ENCODE measurements around the gene DOCK4.

DNA sequence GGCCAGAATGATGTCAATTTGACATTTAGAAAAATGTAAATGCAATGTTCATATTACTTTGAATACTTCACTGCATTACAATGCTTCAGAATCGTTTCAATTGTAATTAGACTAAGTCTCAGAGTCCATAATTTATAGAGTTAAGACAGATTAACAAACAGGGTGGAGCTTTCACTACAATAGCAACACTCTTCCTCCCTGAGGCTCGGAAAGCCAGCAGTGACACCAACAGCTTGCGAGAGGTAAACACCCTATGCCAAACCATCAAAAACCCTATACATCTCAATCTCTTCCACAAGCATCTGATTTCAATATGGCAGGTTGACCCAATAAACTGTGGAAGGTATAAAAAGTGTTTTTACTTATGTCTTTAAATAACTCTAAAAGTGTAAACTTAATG, 72.2 kb downstream of the DOCK4 start:
- TF ChIP-seq, protein P1, sequence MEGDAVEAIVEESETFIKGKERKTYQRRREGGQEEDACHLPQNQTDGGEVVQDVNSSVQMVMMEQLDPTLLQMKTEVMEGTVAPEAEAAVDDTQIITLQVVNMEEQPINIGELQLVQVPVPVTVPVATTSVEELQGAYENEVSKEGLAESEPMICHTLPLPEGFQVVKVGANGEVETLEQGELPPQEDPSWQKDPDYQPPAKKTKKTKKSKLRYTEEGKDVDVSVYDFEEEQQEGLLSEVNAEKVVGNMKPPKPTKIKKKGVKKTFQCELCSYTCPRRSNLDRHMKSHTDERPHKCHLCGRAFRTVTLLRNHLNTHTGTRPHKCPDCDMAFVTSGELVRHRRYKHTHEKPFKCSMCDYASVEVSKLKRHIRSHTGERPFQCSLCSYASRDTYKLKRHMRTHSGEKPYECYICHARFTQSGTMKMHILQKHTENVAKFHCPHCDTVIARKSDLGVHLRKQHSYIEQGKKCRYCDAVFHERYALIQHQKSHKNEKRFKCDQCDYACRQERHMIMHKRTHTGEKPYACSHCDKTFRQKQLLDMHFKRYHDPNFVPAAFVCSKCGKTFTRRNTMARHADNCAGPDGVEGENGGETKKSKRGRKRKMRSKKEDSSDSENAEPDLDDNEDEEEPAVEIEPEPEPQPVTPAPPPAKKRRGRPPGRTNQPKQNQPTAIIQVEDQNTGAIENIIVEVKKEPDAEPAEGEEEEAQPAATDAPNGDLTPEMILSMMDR (IDR thresholded peaks at IDR 0.05) = no peak
- no peak for TF ChIP-seq POLR2A (IDR thresholded peaks at IDR 0.05)

Data from thyroid gland (tissue), 4 donors.